ENCODE data around the gene GYPC.

- no peak for TF ChIP-seq SMC3 (IDR thresholded peaks at IDR 0.05; ENCODE audit: low read depth, low read length)
- TF ChIP-seq CTCF (conservative IDR thresholded peaks at IDR 0.05; ENCODE audit: low read depth, low read length), result no peak
- no peak for TF ChIP-seq POLR2A (IDR thresholded peaks at IDR 0.05; ENCODE audit: low read depth, low read length)
- TF ChIP-seq CHD1 (IDR thresholded peaks at IDR 0.05; ENCODE audit: low read depth, low read length), result no peak
- no peak for TF ChIP-seq RAD21 (IDR thresholded peaks at IDR 0.05; ENCODE audit: low read length)
- no peak for TF ChIP-seq RCOR1 (IDR thresholded peaks at IDR 0.05; ENCODE audit: insufficient replicate concordance, low read length)
- no peak for TF ChIP-seq CEBPB (IDR thresholded peaks at IDR 0.05; ENCODE audit: low read depth, low read length)
- no peak for TF ChIP-seq MAZ (IDR thresholded peaks at IDR 0.05; ENCODE audit: borderline replicate concordance, low read depth, low read length)
- no peak for TF ChIP-seq MXI1 (IDR thresholded peaks at IDR 0.05; ENCODE audit: borderline replicate concordance, low read depth, low read length)
- TF ChIP-seq FOS (IDR thresholded peaks at IDR 0.05; ENCODE audit: low read depth, low read length), result no peak
- TF ChIP-seq NFE2L2 (IDR thresholded peaks at IDR 0.05; ENCODE audit: low read depth, low read length), result no peak
Measured at GRCh38 chr2:126686841-126687485, 31.0 kb downstream of the GYPC start.
